K562 (cell line): ENCODE results near the gene TRAF5. TPM values are rescaled to one million over a fixed set of nuclear protein-coding genes. Genes with fewer than 3 reads are reported as not detected.

ENCODE experiments used
- CBFA2T3 ChIP-seq: fragments of 450-650 bp; IDR thresholded peaks from 2 replicates; pipeline ENCODE4 v1.6.1; 2017
- CC2D1A ChIP-seq: fragments of 450-650 bp; IDR thresholded peaks from 2 replicates; pipeline ENCODE4 v1.6.1; 2017; ENCODE audit warnings: mild to moderate bottlenecking
- ELF2 ChIP-seq: fragments of 250-450 bp; sonication (Bioruptor Pico); IDR thresholded peaks from 2 replicates; pipeline ENCODE4 v1.5.0; 2021; ENCODE audit warnings: mild to moderate bottlenecking
- FUS ChIP-seq: fragments of 200-400 bp; formaldehyde crosslinking; optimal IDR thresholded peaks from 2 replicates; pipeline ENCODE3; 2017; ENCODE audit warnings: low read depth, low read length
- NONO ChIP-seq, 2 experiments: fragments of 200-400 bp in 1 of 2; fragments of 450-650 bp in 1 of 2; formaldehyde crosslinking in 1 of 2; IDR thresholded peaks; 2 replicates each; pipeline ENCODE4 v1.6.1; 2017; ENCODE audit warnings: low read depth in 2 of 2, mild to moderate bottlenecking in 2 of 2, moderate library complexity in 2 of 2, low read length in 1 of 2
- NRF1 ChIP-seq, 2 experiments: fragments of 450-650 bp; IDR thresholded peaks in 1 of 2; conservative IDR thresholded peaks in 1 of 2; 2 replicates each; pipeline ENCODE4 v1.6.1; 2014; ENCODE audit warnings: mild to moderate bottlenecking in 2 of 2
- RFX1 ChIP-seq: fragments of 450-650 bp; IDR thresholded peaks from 2 replicates; pipeline ENCODE4 v1.6.1; 2016; ENCODE audit warnings: mild to moderate bottlenecking, moderate library complexity
- RFX5 ChIP-seq: IDR thresholded peaks from 2 replicates; pipeline ENCODE4 v1.6.1; 2011; ENCODE audit warnings: low read depth, mild to moderate bottlenecking, improper control_type of control experiment, low read length
- SMARCE1 ChIP-seq: fragments of 450-650 bp; IDR thresholded peaks from 2 replicates; pipeline ENCODE4 v1.7.1; 2016; ENCODE audit warnings: mild to moderate bottlenecking
- TCFL5 ChIP-seq: fragments of 250-450 bp; sonication (Bioruptor Pico); conservative IDR thresholded peaks from 2 replicates; pipeline ENCODE4 v1.6.1; 2021; ENCODE audit warnings: mild to moderate bottlenecking, moderate library complexity, matching md5 sums
- TEAD1 ChIP-seq, 2 experiments: fragments of 450-650 bp in 1 of 2; sonication (generic) in 1 of 2; formaldehyde crosslinking; IDR thresholded peaks; 2 replicates each; pipeline versions ENCODE4 v1.4.0 to v1.8.0; 2020 to 2022; ENCODE audit warnings: mild to moderate bottlenecking in 2 of 2, missing genetic modification reagents in 1 of 2
- TOE1 ChIP-seq, 2 experiments: fragments of 450-650 bp in 1 of 2; sonication (generic) in 1 of 2; formaldehyde crosslinking in 1 of 2; IDR thresholded peaks; 2 replicates each; pipeline versions ENCODE4 v1.7.1 to v1.8.0; 2016 to 2022; ENCODE audit warnings: borderline replicate concordance in 2 of 2, mild to moderate bottlenecking in 2 of 2, antibody characterized with exemption in 1 of 2, inconsistent platforms in 1 of 2, low read depth in 1 of 2, missing genetic modification reagents in 1 of 2, moderate library complexity in 1 of 2
- ZNF23 ChIP-seq: fragments of 250-450 bp; sonication (Bioruptor Pico); IDR thresholded peaks from 2 replicates; pipeline ENCODE4 v1.4.0; 2020; ENCODE audit warnings: mild to moderate bottlenecking
- ZNF431 ChIP-seq: sonication (generic); formaldehyde crosslinking; IDR thresholded peaks from 2 replicates; pipeline ENCODE4 v1.8.0; 2022; ENCODE audit warnings: mild to moderate bottlenecking, missing genetic modification reagents
- polyA plus RNA-seq, 8 experiments: library from polyadenylated mRNA; depleted of rRNA in 4 of 8; stranded (reverse) in 5 of 8; unstranded in 3 of 8; fragments of >200 nt; fragmentation: Nextera tagmentation in 2 of 8; fragmentation: Illumina TruSeq in 1 of 8; extraction: Ambion mirVana in 2 of 8; extraction: Trizol in 1 of 8; gene quantifications; 2 replicates each; pipeline versions ENCODE4 v1.2.1 to v1.2.3, GENCODE V29; 2011 to 2014; ENCODE audit warnings: inconsistent platforms in 1 of 8, missing spikeins in 1 of 8
- total RNA-seq, 7 experiments: library from RNA; depleted of rRNA in 6 of 7; stranded (reverse); fragments of >200 nt in 6 of 7; fragmentation: Illumina TruSeq in 2 of 7; extraction: Trizol in 2 of 7; gene quantifications; 2 replicates each; pipeline versions ENCODE4 v1.2.1 to v1.2.3, GENCODE V29; 2011 to 2021; ENCODE audit warnings: low replicate concordance in 1 of 7
- TF ChIP-seq, protein P1 (sequence below): IDR thresholded peaks from 2 replicates; pipeline ENCODE4 v1.6.1; 2012; ENCODE audit warnings: low read depth, low read length, improper control_type of control experiment, borderline replicate concordance
- TF ChIP-seq, protein P2 (sequence below), 2 experiments: fragments of 250-450 bp in 1 of 2; fragments of 450-650 bp in 1 of 2; sonication (Bioruptor Pico) in 1 of 2; IDR thresholded peaks; 2 replicates each; pipeline versions ENCODE4 v1.6.1 to v1.8.0; 2016 to 2021; ENCODE audit warnings: mild to moderate bottlenecking in 2 of 2, moderate library complexity in 2 of 2, missing compliant biosample characterization in 1 of 2, missing genetic modification characterization in 1 of 2
- TF ChIP-seq, protein P3 (sequence below): fragments of 450-650 bp; IDR thresholded peaks from 2 replicates; pipeline ENCODE4 v1.6.1; 2014; ENCODE audit warnings: low read depth, mild to moderate bottlenecking, moderate library complexity, borderline replicate concordance
- TF ChIP-seq, protein P4 (sequence below), 2 experiments: fragments of 450-650 bp; IDR thresholded peaks; 2 replicates each; pipeline ENCODE4 v1.6.1; 2018; ENCODE audit warnings: mild to moderate bottlenecking in 2 of 2, low read depth in 1 of 2; ENCODE audit not compliant: partially characterized antibody in 2 of 2

TRAF5 gene
- total and polyA plus RNA-seq, 9 of the 15 experiments (the other 6 are each of a cell fraction or from before 2014, with no cell fraction given): 2.0 to 9.3 (median 5.3) TPM

DNA sequence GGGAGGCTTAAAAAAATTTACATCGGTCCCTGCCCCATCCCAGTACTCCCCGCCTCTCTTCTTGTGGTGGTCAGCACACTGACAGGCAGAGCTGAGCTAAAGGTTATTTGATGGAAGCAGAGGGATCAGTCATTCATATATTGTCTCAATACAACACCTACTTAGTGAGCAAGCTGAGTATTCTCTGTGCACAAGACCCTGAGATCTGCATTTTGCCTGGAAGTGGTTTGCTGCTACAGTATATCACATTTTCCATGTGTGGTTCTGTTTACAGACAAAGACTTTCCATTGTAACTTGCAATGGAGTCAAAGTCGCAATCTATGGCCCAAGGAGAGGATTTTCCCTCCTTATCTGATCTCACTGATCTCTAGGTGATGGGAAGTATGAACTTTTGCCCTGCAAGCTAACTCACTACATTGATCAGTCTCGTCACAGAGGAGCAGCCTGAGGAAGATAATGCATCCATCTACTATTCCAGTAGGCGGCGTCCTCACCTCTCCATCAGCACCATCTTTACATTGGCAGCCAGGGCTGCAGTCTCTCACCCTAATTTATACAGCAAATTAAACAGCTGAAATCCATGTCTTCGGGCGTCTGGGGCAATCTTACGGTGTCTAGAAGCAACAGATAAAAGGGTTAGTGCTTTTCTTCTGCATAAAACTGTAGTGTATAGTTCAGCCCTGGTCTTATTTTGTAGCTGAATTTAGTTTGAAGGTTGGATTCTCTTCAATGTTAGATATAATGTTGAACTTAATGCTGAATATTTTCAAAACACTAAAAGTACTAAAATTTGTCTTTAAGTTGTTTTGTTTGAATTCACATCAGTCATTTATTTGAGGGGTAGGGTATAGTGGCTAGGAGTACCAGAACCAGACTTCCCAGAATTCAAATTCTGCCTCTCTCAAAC, 3.2 kb upstream of the TRAF5 start (continued):
- TF ChIP-seq, protein P1, sequence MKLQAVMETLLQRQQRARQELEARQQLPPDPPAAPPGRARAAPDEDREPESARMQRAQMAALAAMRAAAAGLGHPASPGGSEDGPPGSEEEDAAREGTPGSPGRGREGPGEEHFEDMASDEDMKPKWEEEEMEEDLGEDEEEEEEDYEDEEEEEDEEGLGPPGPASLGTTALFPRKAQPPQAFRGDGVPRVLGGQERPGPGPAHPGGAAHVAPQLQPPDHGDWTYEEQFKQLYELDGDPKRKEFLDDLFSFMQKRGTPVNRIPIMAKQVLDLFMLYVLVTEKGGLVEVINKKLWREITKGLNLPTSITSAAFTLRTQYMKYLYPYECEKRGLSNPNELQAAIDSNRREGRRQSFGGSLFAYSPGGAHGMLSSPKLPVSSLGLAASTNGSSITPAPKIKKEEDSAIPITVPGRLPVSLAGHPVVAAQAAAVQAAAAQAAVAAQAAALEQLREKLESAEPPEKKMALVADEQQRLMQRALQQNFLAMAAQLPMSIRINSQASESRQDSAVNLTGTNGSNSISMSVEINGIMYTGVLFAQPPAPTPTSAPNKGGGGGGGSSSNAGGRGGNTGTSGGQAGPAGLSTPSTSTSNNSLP: peak; percentile 70; the same call in 1 of the 2 replicates
- TF ChIP-seq TEAD1 (CRISPR knock-in tag; IDR thresholded peaks at IDR 0.05): peak in 1 of 2 experiments; percentile 42; a peak in 1 of 4 replicates
- no peak for TF ChIP-seq FUS
- TF ChIP-seq, protein P2, sequence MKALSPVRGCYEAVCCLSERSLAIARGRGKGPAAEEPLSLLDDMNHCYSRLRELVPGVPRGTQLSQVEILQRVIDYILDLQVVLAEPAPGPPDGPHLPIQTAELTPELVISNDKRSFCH (CRISPR knock-in tag; IDR thresholded peaks at IDR 0.05): no peak
- TF ChIP-seq, protein P2 (tag; IDR thresholded peaks at IDR 0.05): 0 out of 2 replicates have a peak, but pooled peaks have one; percentile 29
- TF ChIP-seq, protein P3, sequence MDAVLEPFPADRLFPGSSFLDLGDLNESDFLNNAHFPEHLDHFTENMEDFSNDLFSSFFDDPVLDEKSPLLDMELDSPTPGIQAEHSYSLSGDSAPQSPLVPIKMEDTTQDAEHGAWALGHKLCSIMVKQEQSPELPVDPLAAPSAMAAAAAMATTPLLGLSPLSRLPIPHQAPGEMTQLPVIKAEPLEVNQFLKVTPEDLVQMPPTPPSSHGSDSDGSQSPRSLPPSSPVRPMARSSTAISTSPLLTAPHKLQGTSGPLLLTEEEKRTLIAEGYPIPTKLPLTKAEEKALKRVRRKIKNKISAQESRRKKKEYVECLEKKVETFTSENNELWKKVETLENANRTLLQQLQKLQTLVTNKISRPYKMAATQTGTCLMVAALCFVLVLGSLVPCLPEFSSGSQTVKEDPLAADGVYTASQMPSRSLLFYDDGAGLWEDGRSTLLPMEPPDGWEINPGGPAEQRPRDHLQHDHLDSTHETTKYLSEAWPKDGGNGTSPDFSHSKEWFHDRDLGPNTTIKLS: 0 out of 2 replicates have a peak, but pooled peaks have one; percentile 24
- TF ChIP-seq TOE1 (IDR thresholded peaks at IDR 0.05; ENCODE audit: borderline replicate concordance): no peak
- TF ChIP-seq TOE1 (CRISPR knock-in tag; IDR thresholded peaks at IDR 0.05; ENCODE audit: borderline replicate concordance, low read depth): no peak
- no peak for TF ChIP-seq SMARCE1
- no peak for TF ChIP-seq ELF2 (CRISPR knock-in tag)
- no peak for TF ChIP-seq RFX5
- TF ChIP-seq, protein P4, sequence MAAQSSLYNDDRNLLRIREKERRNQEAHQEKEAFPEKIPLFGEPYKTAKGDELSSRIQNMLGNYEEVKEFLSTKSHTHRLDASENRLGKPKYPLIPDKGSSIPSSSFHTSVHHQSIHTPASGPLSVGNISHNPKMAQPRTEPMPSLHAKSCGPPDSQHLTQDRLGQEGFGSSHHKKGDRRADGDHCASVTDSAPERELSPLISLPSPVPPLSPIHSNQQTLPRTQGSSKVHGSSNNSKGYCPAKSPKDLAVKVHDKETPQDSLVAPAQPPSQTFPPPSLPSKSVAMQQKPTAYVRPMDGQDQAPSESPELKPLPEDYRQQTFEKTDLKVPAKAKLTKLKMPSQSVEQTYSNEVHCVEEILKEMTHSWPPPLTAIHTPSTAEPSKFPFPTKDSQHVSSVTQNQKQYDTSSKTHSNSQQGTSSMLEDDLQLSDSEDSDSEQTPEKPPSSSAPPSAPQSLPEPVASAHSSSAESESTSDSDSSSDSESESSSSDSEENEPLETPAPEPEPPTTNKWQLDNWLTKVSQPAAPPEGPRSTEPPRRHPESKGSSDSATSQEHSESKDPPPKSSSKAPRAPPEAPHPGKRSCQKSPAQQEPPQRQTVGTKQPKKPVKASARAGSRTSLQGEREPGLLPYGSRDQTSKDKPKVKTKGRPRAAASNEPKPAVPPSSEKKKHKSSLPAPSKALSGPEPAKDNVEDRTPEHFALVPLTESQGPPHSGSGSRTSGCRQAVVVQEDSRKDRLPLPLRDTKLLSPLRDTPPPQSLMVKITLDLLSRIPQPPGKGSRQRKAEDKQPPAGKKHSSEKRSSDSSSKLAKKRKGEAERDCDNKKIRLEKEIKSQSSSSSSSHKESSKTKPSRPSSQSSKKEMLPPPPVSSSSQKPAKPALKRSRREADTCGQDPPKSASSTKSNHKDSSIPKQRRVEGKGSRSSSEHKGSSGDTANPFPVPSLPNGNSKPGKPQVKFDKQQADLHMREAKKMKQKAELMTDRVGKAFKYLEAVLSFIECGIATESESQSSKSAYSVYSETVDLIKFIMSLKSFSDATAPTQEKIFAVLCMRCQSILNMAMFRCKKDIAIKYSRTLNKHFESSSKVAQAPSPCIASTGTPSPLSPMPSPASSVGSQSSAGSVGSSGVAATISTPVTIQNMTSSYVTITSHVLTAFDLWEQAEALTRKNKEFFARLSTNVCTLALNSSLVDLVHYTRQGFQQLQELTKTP (IDR thresholded peaks at IDR 0.05; ENCODE audit: low read depth in 1 of 2, partially characterized antibody in 2 of 2): no peak
- TF ChIP-seq ZNF431 (CRISPR knock-in tag): no peak
- no peak for TF ChIP-seq ZNF23
- TF ChIP-seq NONO (IDR thresholded peaks at IDR 0.05; ENCODE audit: low read depth in 2 of 2, low read length in 1 of 2): no peak
- TF ChIP-seq RFX1: no peak
- TF ChIP-seq TCFL5 (CRISPR knock-in tag): no peak
- 0 out of 2 replicates have a peak, but pooled peaks have one; percentile 6 for TF ChIP-seq CBFA2T3
- TF ChIP-seq NRF1 (conservative IDR thresholded peaks at IDR 0.05 in 1 of 2, IDR thresholded peaks at IDR 0.05 in 1 of 2): no peak
- TF ChIP-seq CC2D1A: 0 out of 2 replicates have a peak, but pooled peaks have one; percentile 49
